GM18867 (cell line): ENCODE measurements around the gene SLCO2A1.

Experiments used
- ATAC-seq: cut with Tn5 transposase; IDR thresholded peaks from one replicate; pipeline ENCODE4 v1.9.1; 2021; ENCODE audit warnings: mild to moderate bottlenecking, moderate library complexity; ENCODE audit not compliant: unreplicated experiment

SLCO2A1 gene

DNA sequence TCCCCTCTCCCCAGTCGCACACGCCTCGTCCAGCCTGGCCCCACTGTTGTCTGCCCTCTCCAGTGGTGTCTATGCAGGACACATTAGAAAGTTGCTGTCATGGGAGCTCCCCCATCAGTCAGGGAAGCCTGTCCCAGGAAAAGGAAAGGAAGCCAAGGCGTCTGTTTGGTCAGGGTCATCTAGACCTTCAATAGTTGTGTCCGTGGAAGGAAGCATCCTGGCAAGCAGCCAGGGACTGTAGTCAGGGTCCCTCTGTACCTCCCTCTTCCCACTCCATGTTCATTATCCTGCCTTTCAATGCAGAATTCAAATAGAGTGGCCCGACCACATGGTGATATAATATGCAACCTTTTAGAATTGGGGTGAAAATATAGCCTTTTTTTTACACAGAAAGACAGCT lies 73.4 kb downstream of the SLCO2A1 start:
- ATAC-seq: no peak

GRCh38 chr3:133955892-133956291 lies 73.8 kb downstream of the SLCO2A1 start:
- no peak for ATAC-seq

- ATAC-seq: no peak
Observed at GRCh38 chr3:133954717-133955360, 74.9 kb downstream of the SLCO2A1 start.

DNA sequence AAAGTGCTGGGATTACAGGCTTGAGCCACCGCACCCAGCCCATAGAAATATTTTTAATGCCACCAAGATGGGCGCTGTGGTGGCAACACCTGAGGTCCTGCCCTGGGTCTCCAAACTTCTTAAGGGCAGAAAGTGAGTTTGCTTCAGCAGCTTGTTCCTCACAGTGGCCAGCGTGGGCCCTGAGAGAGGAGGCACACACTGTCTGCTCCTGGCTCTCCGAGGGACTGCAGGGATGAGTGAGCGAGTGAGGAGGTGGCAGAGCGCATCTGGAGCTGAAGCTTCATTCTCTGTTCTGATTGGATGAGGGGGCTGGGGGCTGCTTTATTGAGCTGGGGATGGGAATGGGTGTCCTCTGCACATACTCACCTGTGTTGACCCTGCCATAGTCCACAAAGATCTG lies 76.4 kb downstream of the SLCO2A1 start:
- ATAC-seq: no peak

DNA sequence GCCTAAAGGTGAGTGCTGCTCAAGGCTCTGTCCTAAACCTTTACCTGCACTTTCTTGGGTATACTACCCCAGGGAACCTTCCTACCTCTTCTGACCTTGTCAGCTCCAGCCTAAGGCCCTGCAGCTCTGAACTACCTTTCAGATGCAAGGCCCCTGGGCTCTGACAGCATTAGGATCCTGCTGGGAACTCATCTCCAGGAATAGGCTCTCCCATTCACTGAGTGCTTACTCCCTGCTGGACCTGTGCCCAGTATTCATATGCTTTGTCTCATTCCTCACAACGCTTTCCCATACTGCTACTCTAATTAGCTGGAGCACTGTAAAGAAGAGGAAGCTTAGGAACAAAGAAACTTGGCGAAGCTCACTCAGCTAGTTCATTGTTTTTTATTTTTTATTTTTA lies 80.3 kb downstream of the SLCO2A1 start:
- ATAC-seq: no peak

DNA sequence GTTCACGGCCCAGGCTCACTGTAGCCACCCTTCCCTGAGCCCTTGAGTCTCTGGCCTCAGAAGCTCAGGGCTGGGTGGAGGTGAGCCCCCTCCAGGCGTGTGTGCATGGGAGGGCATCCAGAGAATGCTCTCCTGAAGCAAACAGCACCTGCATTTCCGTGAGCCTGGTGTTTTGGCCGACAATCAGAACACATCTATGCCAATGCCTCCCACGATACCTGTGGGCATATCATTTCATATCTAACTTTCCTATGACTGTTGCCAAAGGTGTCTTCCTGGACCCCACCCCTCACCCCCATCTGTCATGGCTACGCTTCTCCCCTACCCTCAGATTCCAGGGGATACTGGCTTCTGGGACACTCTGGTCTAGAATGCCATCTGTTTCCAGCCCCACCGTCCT lies 80.7 kb downstream of the SLCO2A1 start:
- ATAC-seq: no peak

DNA sequence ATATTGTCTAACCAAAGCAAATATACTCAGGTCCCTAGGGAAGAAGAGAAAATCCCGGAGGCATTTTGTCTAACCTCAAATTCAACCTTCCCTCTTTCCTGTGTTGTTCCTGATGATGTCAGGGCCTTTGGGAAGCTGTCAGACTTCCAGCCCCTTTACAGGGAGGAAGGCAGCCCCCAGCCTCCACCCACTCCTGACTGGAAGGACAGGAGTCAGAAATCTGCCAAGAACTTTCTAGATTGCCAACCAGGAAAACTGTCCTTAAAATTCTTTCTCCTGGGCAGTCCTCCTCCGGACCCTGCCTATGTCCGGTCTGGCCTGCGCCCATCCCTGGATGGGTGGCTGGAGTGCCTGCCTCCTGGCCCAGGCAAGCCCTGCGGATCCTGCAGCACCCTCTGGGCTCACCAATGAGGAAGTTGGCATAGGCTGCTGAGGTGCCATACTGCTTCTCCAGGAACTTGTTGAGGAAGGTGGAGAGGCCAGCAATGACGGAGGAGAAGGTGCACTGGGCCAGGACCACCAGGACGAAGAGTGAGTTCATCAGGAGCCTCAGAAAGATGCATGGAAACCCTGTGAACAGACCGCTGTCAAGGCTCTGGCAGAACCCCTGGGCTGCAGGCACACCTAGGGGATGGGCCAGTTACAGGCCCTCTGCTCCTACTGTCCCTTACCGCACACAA lies 81.5 kb downstream of the SLCO2A1 start:
- ATAC-seq: no peak

- ATAC-seq: no peak
Observed at GRCh38 chr3:133945381-133946095, 84.2 kb downstream of the SLCO2A1 start.

GRCh38 chr3:133944641-133945380 lies 84.9 kb downstream of the SLCO2A1 start:
- ATAC-seq: no peak

DNA sequence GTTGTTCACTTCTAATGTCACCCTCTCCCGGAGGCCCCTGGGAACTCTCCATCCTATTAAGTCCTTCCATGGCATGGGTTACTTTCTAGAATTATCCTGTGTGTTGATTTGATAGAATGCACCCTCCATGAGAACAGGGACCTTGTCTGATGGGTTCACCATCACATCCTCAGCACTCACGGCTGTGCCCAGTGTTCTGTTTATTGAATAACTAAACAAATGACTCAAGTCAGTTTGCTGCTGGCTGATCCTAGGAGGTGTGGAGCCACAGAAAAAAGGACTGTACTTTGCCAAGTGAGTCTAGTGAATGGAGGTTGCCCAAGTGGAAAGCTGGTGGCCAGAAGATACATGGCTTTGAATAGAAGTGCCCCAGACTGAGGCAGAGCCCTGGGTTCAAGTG lies 85.5 kb downstream of the SLCO2A1 start:
- ATAC-seq: no peak

DNA sequence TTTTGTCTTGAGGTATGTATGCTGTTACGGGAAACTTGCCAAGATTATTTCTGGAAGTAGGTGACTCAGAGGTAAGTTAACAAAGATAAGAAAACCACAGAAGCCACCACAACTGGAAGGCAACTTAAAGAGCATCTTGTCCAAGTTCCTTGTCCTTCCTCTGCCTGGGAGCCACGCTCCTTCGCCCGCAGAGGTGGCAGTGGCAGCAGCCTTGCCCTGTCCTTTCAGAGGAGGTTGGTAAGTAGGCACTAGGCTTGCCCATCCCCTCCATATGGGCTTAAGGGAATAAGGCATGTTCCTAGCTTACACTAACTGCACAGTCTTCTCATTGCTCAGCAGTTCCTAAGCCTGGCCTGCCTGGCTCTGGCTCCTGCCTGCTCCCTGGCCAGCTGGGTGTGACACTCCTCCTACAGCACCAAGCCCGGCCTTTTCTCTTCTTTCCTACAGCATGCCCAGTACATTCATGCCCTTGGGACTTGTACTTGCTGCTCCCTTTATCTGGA lies 86.0 kb downstream of the SLCO2A1 start:
- no peak for ATAC-seq

- ATAC-seq: no peak
Observed at GRCh38 chr3:133943031-133943535, 86.6 kb downstream of the SLCO2A1 start.

- no peak for ATAC-seq
Observed at GRCh38 chr3:133941415-133941821, 88.3 kb downstream of the SLCO2A1 start.

DNA sequence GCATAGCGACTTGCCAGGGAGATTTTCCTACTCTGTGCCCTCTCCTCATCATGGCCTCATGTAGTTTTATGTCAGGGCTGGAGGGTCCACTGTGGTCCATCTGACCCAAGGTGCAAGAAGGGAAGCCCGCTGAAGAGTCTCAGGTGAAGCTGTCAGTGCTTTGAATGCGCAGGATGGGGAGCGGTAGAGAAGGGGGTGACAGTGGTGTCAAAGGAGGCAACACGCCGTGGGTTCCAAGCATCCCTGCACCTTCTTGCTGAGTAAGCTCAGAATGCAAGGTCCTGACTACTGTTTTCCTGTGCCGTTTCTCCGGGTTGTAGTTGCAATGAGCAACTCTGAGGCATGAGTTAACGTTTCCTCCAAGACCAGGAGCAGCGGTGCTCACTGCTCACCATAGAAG lies 89.2 kb downstream of the SLCO2A1 start:
- ATAC-seq: no peak

DNA sequence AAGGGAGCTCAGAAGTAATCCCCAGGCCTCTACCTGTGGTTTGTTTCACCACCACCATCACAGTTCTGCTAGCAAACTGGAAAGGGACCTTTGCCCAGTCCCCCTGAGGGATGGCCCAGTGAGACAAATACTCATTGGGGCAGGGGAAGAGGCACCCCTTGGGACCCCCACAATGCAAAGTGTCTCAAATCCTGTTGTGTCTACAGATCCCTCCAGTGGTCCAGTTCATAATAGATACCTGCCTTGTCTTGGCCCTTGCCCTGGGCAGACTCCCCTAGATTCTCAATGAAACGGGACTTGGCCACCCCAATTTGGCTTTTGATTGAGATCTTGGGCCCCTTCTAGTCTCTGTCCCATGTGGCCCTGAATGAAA lies 90.3 kb downstream of the SLCO2A1 start:
- ATAC-seq: no peak

DNA sequence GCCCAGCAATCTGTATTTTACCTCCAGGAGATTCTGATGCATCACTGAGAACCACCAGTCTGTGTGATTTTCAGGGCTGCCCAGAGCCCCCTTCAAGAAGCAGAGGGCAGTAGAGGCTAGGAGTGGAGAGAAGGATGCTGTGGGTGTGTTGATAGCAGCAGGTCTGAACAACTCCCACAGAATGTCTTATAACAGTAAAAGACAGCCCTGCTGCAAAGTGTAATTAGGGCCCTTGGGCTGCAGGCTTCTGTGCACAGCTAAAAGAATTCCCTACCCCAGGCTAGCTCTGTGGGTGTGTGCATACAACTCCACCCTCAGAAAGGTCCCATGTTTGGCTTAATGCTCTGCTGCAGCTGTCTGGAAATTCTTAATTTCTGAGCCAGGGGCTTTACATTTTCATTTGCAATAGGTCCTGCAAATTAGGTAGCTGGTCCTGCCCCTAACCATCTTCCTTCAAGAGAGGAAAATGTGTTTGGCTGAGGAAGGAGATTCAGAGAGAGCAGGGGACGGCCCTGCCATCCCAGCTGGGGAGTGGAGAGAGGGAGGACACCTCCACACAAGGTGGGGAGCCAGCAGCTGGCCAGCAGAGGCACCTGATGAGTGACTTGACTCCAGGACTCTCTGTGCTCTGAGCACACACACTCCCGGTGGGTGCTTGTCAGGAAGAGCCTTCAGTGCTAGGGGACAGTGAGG lies 90.8 kb downstream of the SLCO2A1 start:
- ATAC-seq: no peak

DNA sequence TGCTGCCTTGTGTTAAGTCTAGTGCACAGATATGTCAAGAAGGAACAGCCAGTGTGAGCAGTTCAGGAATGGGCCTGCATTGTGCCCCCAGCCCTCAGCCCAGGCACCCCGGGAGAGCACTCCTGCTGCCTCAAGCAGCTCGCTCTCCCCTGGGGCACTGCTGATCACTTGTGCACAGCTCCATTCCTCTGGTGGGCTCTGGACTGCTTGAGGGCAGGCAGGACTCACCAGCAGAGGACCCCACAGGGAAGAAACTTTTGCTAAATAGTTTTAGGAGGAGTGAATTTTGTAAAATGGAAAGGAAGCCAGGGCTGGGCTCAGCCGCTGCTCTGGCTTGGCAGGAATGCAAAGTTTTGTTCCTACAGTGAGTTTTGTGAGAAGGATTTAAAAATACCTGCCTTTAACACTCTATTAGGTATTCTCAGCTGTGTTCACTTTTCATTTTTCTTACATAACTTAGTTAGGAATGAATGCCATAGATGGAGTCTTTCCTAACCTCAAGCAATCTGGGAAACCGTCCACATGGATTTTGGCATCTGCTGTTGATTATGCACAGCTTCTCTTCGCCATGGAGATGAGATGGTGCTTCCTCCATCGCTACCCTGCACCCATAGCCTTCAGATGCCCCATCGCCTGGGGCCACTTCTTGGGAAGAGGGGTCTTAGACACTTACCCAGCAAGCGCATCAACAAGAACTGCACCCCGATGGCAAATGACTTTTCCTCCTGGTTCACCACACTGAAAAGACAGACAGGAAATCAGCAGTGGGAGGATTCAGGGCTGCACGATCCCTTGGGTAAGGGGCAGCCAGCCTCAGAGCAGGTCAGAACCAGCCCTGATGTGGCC lies 91.7 kb downstream of the SLCO2A1 start:
- ATAC-seq: no peak

- ATAC-seq: no peak
Observed at GRCh38 chr3:133937061-133937686, 92.6 kb downstream of the SLCO2A1 start.
